Right lobe of liver (tissue), 4 donors: ENCODE data around the gene RBCK1.

ENCODE experiments used
- CTCF ChIP-seq, 4 donors: fragments of 200-600 bp in 3 of 4; fragments of 450-650 bp in 1 of 4; IDR thresholded peaks; one replicate each; pipeline versions ENCODE4 v1.5.1 to v1.8.0; 2016 to 2022; ENCODE audit warnings: antibody characterized with exemption in 4 of 4, mild to moderate bottlenecking in 2 of 4
- POLR2A ChIP-seq: fragments of 450-650 bp; IDR thresholded peaks from one replicate; pipeline ENCODE4 v1.6.1; 2017; ENCODE audit warnings: antibody characterized with exemption, mild to moderate bottlenecking
- donor health status: DM: no; HTN: no; CAD: no.
- donor health status: DM: no; HTN: no; CAD: no.
- donor health status: DM: no; HTN: yes; CAD: no.

- no peak for TF ChIP-seq CTCF (IDR thresholded peaks at IDR 0.05)
- TF ChIP-seq POLR2A = no peak
Measured at GRCh38 chr20:475463-476357, 67.6 kb downstream of the RBCK1 start.
